ENCODE data around the gene CBX3.
"Not testable (repeated sequence)": the region's sequence is repeated elsewhere in the genome, so short reads cannot be mapped to it uniquely, and the experiment has no call there.

Gene CBX3

DNA sequence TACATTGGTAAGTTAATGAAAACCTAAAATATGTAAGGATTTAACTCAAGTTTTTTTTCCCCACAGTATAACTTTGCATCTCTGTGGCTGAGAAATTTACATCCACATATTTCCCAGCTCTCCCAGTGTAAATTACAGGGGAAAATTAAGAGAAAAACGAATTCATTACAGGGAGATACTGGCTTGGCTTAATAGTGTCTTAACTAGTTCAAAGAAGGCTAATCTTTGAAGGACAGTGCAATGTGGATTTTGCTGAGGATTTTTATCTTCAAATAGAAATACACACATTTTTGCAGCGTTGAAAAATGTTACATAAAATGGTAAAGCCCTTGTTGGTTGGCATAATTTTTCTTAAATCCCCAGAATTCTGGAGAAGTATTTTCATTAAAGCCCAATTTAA lies 1.5 kb downstream of the CBX3 start:
- DNase-seq = no peak

DNA sequence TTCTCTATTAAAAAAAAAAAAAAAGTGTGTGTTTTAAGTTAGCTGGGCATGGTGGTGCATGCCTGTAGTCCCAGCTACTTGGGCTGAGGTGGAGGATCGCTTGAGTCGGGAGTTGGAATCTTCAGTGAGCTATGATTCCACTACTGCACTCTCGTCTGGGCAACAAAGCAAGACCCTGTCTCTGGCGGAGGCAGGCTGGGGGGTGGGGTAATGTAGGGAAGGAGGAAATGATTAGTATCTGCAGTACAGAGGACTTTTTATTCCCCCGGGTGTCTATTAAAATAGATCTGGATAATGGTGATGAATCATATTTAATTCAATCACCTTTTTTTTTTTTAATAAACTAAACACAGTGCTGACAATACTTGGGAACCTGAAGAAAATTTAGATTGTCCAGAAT lies 6.5 kb downstream of the CBX3 start:
- DNase-seq = no peak

DNA sequence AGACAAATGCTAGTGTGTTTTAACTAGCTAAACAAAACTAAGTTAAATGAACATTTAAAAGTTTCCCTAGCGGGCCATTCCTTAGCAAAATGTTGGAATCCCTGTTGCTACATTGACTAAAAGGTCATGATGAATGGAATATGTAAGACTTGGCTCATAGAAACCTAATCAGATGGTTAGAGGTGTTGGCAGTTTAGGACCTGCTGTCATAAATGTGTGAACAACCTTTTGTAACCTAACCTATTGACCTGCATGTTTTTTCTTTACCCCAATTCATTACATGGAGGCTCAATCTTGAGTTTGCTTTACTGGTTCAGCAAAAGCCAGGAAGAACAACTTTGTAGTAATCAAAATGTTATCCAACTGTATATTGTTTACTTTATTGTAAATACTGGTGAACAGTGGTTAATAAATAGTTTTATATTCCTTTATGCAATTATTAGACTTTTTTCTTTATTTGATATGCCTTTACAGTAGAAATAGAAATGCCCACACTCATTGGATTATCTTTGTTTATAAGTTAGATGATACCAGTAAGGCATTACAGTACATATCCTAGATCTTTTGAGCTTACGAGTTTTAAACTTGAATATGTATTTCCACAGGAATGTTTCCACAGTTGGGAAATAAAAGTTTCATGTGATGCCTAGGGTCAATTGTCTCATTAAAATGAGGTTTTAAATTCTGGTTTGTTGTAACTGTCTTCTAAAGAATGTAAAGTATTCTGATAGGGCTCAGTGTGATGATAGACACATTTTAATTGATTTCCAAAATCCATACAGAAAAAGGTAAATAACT lies 11.6 kb downstream of the CBX3 start:
- DNase-seq = no peak

DNA sequence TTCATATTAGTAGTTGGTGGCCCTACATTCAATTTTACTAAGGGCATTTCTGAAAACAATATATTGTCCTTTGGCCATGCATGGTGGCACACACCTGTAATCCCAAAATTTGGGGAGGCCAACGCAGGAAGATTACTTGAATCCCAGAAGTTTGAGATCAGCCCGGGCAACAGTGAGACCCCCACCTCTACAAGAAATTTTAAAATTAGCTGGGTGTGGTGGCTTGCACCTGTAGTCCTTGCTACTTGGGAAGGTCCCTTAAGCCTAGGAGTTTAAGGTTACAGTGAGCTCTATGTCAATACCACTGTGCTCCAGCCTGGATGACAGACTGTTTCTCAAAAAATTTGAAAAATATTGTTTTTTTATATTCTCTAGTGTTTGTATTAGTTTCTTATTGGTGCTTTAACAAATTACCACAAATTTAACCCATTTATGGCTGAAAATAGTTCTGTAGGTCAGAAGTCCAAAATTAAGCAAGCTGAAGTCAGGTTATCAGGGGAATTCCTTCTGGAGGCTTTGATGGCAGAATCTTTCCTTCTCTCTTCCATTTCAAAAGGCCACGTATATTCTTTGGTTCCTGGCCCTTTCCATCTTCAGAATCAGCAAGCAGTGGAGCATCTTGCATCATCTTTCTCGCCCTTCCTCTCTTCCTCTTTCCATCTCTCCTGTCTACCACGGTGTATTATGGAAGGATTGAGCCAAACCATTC lies 12.4 kb downstream of the CBX3 start:
- DNase-seq = no peak

DNA sequence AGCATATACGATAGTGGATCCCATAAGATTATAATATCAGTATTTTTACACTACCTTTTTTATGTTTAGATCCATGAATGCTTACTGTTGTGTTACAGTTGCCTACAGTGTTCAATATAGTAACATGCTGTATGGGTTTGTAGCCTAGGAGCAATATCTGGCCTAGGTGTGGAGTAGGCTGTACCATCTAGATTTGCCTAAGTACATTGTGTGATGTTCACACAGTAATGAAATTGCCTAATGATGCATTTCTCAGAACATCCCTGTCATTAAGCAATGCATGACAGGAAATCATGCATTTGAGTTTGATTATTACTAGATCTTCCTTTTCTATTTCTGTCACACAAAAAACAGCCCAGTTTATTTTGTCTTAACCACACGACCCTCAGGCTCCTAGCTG lies 14.5 kb downstream of the CBX3 start:
- DNase-seq = no peak

DNA sequence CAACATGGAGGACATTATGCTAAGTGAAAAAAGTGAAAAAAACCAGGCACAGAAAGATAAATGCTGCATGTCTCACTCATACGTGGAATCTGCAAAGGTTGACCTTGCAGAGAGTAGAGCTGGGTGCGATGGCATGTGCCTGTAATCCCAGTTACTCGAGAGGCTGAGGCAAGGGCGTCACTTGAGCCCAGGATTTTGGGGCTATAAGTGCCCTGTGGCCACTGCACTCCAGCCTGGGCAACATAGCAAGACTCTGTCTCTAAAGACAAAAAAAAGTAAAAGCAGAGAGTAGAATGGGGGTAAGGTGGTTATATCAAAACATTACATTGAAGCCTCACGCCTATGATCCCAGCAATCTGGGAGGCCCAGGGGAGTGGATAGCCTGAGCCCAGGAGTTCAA lies 22.8 kb downstream of the CBX3 start:
- DNase-seq = no peak

DNA sequence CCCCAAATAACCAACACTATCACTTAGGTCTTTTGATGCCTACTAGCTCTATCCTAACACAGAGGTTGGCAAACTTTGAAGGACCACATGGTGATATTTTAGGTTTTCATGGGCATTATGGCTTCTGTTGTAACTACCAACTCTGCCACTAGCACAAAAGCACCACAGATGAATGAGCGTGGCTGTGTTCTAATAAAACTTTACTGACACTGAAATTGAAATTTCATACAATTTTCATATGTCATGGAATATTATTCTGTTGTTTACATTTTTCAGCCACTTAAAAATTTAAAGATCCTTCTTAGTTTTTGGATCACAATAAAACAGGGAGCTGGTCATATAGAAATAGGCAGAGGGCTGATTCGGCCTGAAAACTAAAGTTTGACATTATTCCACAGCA lies 26.4 kb downstream of the CBX3 start:
- DNase-seq = no peak

DNA sequence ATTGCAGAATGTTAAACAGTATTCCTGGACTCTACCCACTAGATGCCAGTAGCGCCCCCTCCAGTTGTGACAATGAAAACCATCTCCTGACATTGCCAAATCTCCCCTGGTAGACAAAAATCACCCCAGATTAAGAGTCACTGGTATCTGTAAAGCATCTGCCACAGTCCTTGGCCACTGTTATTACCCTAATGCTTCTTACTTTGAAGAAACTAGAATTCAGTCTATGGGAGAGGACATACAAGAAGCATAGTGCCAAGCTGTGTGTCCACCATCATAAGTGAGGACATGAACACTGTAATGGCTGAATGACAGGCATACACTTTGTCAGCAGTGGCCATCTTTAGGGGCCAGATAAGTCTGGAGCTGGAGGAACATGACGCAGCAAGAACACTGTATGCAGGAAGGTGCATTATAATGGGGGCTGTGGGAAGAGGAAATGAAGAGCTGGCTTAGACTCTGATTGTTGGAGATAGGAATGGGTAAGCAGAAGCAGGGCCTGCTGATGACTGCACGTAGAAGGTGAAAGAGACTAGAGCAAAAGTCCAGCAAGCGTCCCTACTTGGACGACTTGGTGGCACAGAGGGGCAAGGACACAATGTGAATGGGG lies 32.5 kb downstream of the CBX3 start:
- no peak for DNase-seq

DNA sequence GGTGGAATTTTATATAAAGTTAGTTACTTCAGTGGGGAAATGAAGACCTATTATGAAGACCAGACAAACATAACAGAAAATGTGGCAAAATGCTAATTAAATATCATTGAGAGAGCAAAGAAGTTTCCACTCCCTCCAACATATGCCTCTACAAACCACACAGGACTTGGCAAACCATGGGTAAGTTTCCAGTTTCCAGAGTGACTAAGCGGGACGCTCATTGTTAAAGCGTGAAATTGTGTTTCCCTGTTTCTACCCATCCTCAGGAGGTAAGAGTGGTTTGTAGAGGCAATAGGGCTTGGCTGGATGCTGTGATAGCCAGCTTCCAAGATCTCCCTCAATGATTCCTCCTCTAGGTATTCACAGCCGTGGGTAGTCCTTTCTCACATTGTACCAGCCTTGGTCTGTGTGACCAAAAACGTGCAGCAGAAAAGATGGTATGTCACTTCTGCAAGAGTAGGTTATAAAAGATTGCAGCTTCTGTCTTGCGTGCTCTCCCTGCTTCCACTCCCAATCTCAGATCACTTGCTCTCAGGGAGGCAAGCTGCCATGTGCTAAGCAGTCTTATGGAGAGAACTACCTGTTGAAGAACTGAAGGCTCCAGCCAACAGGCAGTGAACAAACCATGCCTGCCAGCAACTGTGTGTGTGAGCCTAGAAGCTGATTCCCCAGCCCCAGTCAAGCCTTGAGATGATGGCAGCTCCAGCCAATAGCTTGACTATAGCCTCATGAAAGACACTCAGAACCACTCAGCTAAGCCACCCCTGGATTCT lies 35.7 kb downstream of the CBX3 start:
- no peak for DNase-seq

DNA sequence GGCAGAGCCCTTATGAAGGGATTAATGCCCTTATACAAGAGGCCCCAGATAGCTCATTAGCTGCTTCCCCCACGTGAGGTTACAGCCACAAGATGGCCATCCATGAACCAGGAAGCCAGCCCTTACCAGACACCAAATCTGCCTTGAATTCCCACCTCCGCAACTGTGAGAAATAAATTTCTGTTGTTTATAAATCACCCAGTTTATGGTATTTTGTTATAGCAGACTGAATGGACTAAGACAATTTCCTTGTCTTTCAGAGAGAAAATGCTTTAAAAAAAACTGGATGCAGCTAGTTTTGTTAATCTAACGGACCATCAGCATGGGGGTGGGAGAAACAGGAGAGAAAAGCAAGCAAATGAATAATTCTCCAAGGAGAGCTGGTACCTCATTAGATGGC lies 36.5 kb downstream of the CBX3 start:
- DNase-seq = no peak

DNA sequence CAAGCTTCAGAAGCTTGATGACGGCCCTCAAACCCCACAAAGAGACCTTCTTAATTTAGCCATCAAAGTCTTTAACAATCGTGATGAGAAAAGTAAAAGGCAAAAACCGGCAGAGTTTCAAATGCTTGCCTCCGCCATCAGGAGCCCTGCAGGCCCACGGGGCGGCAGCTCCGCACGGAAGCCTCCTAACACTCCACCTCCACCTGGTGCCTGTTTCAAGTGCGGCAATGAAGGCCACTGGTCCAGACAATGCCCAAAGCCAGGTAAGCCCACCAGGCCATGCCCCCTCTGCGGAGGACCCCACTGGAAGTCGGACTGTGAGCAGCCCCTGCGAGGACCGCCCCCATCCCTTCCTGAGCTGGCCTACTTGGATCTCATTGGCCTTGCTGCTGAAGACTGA lies 43.6 kb downstream of the CBX3 start:
- DNase-seq = no peak

DNA sequence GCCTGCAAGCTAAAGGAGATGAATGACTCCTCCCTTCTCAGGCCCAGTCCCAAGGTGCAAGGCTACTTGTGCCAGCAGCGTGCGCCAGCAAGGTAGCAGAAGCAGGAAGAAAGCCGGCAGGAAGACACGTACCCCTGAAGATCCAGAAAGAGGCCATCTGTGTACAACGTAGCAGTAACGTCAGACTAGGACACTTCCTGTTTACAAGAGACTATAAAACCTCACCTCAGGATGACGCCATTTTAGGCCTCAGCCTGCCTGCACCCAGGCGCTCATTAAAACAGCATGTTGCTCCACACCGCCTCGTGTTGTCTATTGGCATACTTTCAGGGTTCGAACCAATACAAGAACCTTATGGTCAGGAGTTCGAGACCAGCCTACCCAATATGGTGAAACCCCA lies 48.7 kb downstream of the CBX3 start:
- no peak for DNase-seq

DNA sequence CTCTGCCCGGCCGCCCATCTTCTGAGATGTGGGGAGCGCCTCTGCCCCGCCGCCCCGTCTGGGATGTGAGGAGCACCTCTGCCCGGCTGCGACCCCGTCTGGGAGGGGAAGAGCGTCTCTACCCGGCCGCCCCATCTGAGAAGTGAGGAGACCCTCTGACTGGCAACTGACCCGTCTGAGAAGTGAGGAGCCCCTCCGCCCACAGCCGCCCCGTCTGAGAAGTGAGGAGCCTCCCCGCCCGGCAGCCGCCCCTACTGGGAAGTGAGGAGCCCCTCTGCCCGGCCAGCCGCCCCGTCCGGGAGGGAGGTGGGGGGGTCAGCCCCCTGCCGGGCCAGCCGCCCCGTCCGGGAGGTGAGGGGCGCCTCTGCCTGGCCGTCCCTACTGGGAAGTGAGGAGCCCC lies 60.3 kb downstream of the CBX3 start:
- DNase-seq = not testable (repeated sequence)

All from CD4-positive, alpha-beta T cell treated with Interferon alpha-2 for 1 hour (primary cell).